ENCODE data around the gene FAM151B. TPM values are rescaled to one million over a fixed set of nuclear protein-coding genes. Genes with fewer than 3 reads are reported as not detected.
"Not testable (repeated sequence)": the region's sequence is repeated elsewhere in the genome, so short reads cannot be mapped to it uniquely, and the experiment has no call there.

The FAM151B gene
- total RNA-seq, 2 experiments from 2014 or later, result 0.15 to 0.36 TPM

- Mint-ChIP-seq H3K9me3 (no peaks in the 10 kb centered on the region), H3K4me1 (ENCODE audit: low read depth) (peaks cover 5% of the 10 kb centered on the region), H3K4me3 (peak within 1 kb of the TSS; percentile 60), H3K27me3 (ENCODE audit: low read depth) (peaks cover 52% of the 10 kb centered on the region), H3K36me3 (ENCODE audit: low read depth) (no peaks in the 10 kb centered on the region), H3K27ac (no peak within 1 kb of the TSS)
- intact Hi-C loops (cut with micrococcal nuclease), result loop anchor here (1.0 kb wide), 1 partner anchor 82 kb away; the partner anchor contains the start of gene FAM151B
- peak; percentile 65 for DNase-seq
- CTCF ChIA-PET, result interaction anchor here (0.6 kb wide), 1 partner anchor 43 kb away, joined by 3 read pairs; no protein-coding TSS in a partner anchor
Measured at GRCh38 chr5:80569961-80570786, 82.3 kb downstream of the FAM151B start, which contains the start of gene ANKRD34B. Gene ANKRD34B, minus strand, starts transcription at chr5:80570280. Its CDS starts 10,261 bp downstream, at chr5:80560019.

GRCh38 chr5:80573062-80573461 lies 85.2 kb downstream of the FAM151B start:
- no peaks in the 10 kb centered on the region for H3K9me3 Mint-ChIP-seq
- H3K36me3 Mint-ChIP-seq (ENCODE audit: low read depth), result no peaks in the 10 kb centered on the region
- H3K4me3 Mint-ChIP-seq, result no peak overlapping the region
- CTCF ChIA-PET, result no interaction called here
- intact Hi-C loops (cut with micrococcal nuclease), result no loop called here
- H3K27me3 Mint-ChIP-seq (ENCODE audit: low read depth), result peaks cover 48% of the 10 kb centered on the region
- no peak for DNase-seq
- H3K4me1 Mint-ChIP-seq (ENCODE audit: low read depth), result peaks cover 5% of the 10 kb centered on the region
- no peak overlapping the region for H3K27ac Mint-ChIP-seq

DNA sequence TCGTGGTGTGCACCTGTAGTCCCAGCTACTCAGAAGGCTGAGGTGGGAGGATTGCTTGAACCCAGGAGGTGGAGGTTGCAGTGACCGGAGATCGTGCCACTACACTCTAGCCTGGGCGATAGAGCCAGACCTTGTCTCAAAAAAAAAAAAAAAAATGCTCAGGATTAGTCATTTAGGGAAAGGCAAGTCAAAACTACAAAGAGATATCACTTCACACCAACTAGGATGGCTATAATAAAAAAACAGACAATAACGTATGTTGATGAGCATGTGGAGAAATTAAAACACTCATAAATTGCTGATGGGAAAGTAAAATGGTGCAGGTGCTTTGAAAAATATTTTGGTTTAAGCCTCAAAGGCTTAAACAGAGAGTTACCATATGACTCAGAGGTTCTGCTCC lies 88.5 kb downstream of the FAM151B start:
- DNase-seq, result no peak
- Mint-ChIP-seq H3K4me1 (ENCODE audit: low read depth) (no peaks in the 10 kb centered on the region), H3K27ac (no peak overlapping the region), H3K27me3 (ENCODE audit: low read depth) (peaks cover 32% of the 10 kb centered on the region), H3K4me3 (no peak overlapping the region), H3K36me3 (ENCODE audit: low read depth) (no peaks in the 10 kb centered on the region), H3K9me3 (peaks cover 2% of the 10 kb centered on the region)
- intact Hi-C loops (cut with micrococcal nuclease), result no loop called here
- CTCF ChIA-PET, result no interaction called here

DNA sequence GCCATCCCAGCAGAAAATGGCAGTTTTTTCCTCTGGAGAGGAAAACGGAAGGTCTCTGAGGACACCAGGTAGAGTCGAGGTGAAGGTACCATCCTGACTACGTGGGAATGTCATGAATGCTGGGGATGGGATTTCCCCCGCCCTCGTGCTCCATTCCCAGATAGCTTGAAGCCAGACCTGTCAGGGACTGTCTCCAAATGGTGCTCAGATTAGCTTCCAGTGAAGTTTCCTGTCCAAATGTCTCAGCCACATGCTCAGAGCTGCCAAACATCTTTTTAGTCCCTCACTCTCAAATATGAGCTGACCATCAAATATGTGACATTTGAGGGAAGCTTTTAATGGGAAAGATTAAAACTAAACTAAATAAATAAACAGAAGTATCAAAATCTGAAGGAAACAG lies 89.8 kb downstream of the FAM151B start:
- peaks cover 2% of the 10 kb centered on the region for H3K9me3 Mint-ChIP-seq
- H3K4me3 Mint-ChIP-seq, result no peak overlapping the region
- intact Hi-C loops (cut with micrococcal nuclease), result no loop called here
- H3K4me1 Mint-ChIP-seq (ENCODE audit: low read depth), result no peaks in the 10 kb centered on the region
- no peaks in the 10 kb centered on the region for H3K36me3 Mint-ChIP-seq (ENCODE audit: low read depth)
- DNase-seq, result no peak
- CTCF ChIA-PET, result no interaction called here
- H3K27ac Mint-ChIP-seq, result no peak overlapping the region
- H3K27me3 Mint-ChIP-seq (ENCODE audit: low read depth), result peaks cover 19% of the 10 kb centered on the region

- Mint-ChIP-seq H3K4me3 (no peak overlapping the region), H3K9me3 (peaks cover 2% of the 10 kb centered on the region)
- intact Hi-C loops (cut with micrococcal nuclease), result no loop called here
Measured at GRCh38 chr5:80579050-80579449, 91.2 kb downstream of the FAM151B start.

GRCh38 chr5:80580291-80580690 lies 92.4 kb downstream of the FAM151B start:
- H3K36me3 Mint-ChIP-seq (ENCODE audit: low read depth); CTCF ChIA-PET; H3K4me1 Mint-ChIP-seq (ENCODE audit: low read depth); intact Hi-C loops (cut with micrococcal nuclease); H3K4me3 Mint-ChIP-seq; H3K27ac Mint-ChIP-seq; DNase-seq; H3K9me3 Mint-ChIP-seq: not testable (repeated sequence)
- H3K27me3 Mint-ChIP-seq (ENCODE audit: low read depth), result peaks cover 11% of the 10 kb centered on the region

More at GRCh38 chr5:80579050-80579449, 91.2 kb downstream of the FAM151B start:
- H3K27ac Mint-ChIP-seq, result no peak overlapping the region
- H3K27me3 Mint-ChIP-seq (ENCODE audit: low read depth), result peaks cover 13% of the 10 kb centered on the region
- H3K4me1 Mint-ChIP-seq (ENCODE audit: low read depth), result no peaks in the 10 kb centered on the region
- H3K36me3 Mint-ChIP-seq (ENCODE audit: low read depth), result no peaks in the 10 kb centered on the region
- no peak for DNase-seq
- CTCF ChIA-PET, result no interaction called here

GRCh38 chr5:80584770-80585169 lies 96.9 kb downstream of the FAM151B start:
- Mint-ChIP-seq H3K27me3 (ENCODE audit: low read depth) (peaks cover 5% of the 10 kb centered on the region), H3K27ac (no peak overlapping the region), H3K4me1 (ENCODE audit: low read depth) (no peaks in the 10 kb centered on the region), H3K9me3 (peaks cover 1% of the 10 kb centered on the region), H3K36me3 (ENCODE audit: low read depth) (no peaks in the 10 kb centered on the region), H3K4me3 (no peak overlapping the region)
- intact Hi-C loops (cut with micrococcal nuclease), result no loop called here
- DNase-seq, result no peak
- CTCF ChIA-PET, result no interaction called here

DNA sequence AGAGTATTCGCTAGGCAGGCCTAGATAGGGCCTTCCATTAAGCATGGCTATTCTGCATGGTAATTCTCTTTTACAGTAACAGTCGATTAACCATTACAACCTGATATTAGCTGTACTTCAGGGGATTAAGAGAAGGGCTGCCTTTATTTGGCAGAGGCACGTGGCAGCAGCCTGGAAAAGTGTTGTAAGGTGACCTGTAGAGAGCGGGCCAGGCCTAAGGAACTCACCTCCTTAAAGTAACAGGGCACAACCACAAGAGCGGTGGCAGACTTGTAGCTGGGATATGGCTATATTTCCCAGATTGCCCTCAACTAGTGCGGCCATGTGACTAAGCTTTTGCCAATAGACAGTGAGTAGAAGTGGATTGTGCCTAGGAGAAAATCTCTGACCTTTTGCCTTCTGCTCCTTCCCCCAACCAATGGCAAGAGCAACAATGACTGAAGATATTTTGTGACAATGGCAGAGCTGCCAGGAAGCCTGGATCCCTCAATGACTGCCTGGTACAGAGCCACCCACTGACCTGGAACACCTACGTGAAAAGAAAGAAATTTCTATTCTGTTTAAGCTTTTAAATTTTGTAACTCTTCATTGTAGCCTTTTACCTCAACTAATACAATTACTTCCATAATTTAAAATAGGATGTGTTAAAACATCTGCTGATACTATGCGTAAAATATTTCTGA lies 101.1 kb downstream of the FAM151B start:
- H3K36me3 Mint-ChIP-seq (ENCODE audit: low read depth), result no peaks in the 10 kb centered on the region
- H3K4me1 Mint-ChIP-seq (ENCODE audit: low read depth), result no peaks in the 10 kb centered on the region
- no peak overlapping the region for H3K4me3 Mint-ChIP-seq
- DNase-seq, result no peak
- CTCF ChIA-PET, result no interaction called here
- no peaks in the 10 kb centered on the region for H3K9me3 Mint-ChIP-seq
- peaks cover 3% of the 10 kb centered on the region for H3K27me3 Mint-ChIP-seq (ENCODE audit: low read depth)
- no peak overlapping the region for H3K27ac Mint-ChIP-seq
- intact Hi-C loops (cut with micrococcal nuclease), result no loop called here

DNA sequence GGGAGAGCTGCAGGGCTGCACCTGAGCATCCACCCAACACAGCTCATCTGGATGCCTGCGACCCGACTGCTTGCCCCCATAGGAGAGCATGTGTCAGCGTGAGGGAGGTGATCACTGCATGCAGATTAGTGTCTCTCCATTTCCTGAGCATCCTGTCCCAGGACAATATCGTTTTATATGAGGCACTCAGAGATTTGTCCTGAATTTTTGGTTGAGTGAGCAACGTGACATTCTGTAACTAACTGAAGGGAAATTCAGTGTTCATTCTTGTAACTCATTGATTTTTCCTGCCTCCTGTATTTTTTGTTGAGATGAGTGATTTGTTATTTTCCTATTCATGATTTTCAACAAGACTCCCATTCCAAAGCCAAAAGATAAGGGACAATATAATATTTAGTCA lies 102.9 kb downstream of the FAM151B start:
- H3K4me1 Mint-ChIP-seq (ENCODE audit: low read depth), result no peaks in the 10 kb centered on the region
- H3K9me3 Mint-ChIP-seq, result no peaks in the 10 kb centered on the region
- CTCF ChIA-PET, result no interaction called here
- no peak for DNase-seq
- intact Hi-C loops (cut with micrococcal nuclease), result no loop called here
- no peak overlapping the region for H3K27ac Mint-ChIP-seq
- H3K36me3 Mint-ChIP-seq (ENCODE audit: low read depth), result no peaks in the 10 kb centered on the region
- H3K27me3 Mint-ChIP-seq (ENCODE audit: low read depth), result no peaks in the 10 kb centered on the region
- no peak overlapping the region for H3K4me3 Mint-ChIP-seq

DNA sequence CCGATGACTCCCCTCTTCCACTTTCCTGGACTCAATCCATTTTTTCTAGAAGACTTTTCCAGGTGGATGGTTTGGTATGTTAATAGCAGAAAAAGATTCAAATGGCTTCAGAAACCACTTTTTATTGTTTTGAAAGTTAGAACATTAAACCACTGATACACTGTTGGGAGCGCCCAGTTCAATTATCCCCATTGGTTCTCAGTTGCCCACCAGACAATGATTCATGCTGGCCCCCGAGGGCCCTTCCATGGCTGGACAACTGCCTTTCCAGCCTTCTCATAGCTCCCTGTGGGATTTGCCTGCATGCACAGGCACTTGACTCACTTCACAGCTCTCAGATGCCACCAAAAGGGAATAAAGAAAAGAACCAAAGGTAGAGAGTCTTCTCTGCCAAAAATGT lies 103.5 kb downstream of the FAM151B start:
- intact Hi-C loops (cut with micrococcal nuclease), result no loop called here
- Mint-ChIP-seq H3K27ac (no peak overlapping the region), H3K4me3 (no peak overlapping the region), H3K9me3 (no peaks in the 10 kb centered on the region), H3K36me3 (ENCODE audit: low read depth) (no peaks in the 10 kb centered on the region), H3K27me3 (ENCODE audit: low read depth) (no peaks in the 10 kb centered on the region), H3K4me1 (ENCODE audit: low read depth) (no peaks in the 10 kb centered on the region)
- CTCF ChIA-PET, result no interaction called here
- no peak for DNase-seq

- CTCF ChIA-PET, result interaction anchor here (0.7 kb wide), 1 partner anchor 500 kb away, joined by 3 read pairs; no protein-coding TSS in a partner anchor
- H3K27ac Mint-ChIP-seq, result no peak overlapping the region
- H3K4me3 Mint-ChIP-seq, result no peak overlapping the region
- H3K4me1 Mint-ChIP-seq (ENCODE audit: low read depth), result no peaks in the 10 kb centered on the region
- H3K27me3 Mint-ChIP-seq (ENCODE audit: low read depth), result no peaks in the 10 kb centered on the region
- no peaks in the 10 kb centered on the region for H3K36me3 Mint-ChIP-seq (ENCODE audit: low read depth)
- intact Hi-C loops (cut with micrococcal nuclease), result no loop called here
- H3K9me3 Mint-ChIP-seq, result no peaks in the 10 kb centered on the region
- no peak for DNase-seq
Measured at GRCh38 chr5:80592105-80592504, 104.2 kb downstream of the FAM151B start.
